KG1 (cell line): ENCODE measurements around the gene ZNF646.
A peak's percentile ranks its signal among the peaks of the same experiment; 100 is the strongest.

Source experiments
- DNase-seq: peaks from one replicate; lab custom pipeline; 2025; lab: John Stamatoyannopoulos, UW

The ZNF646 gene

GRCh38 chr16:31073970-31074813 lies at the start of gene ZNF646, which contains the start of gene ZNF668:
Gene ZNF646 (plus strand): TSS chr16:31074422. CDS start chr16:31076325, 1,903 bp downstream.
Gene ZNF668 (minus strand): TSS chr16:31074240. CDS start chr16:31064459, 9,781 bp downstream.
- DNase-seq: peak; percentile 99

GRCh38 chr16:31025339-31025738 lies 48.9 kb upstream of the ZNF646 start:
- DNase-seq: no peak

- DNase-seq: no peak
Measured at GRCh38 chr16:31029272-31029671, 45.0 kb upstream of the ZNF646 start.

- DNase-seq: no peak
Measured at GRCh38 chr16:31031276-31031675, 42.9 kb upstream of the ZNF646 start.

GRCh38 chr16:31032736-31033708 lies 41.2 kb upstream of the ZNF646 start, which contains the start of gene STX4:
Gene STX4 (plus strand): TSS chr16:31033558. CDS start chr16:31033806, 248 bp downstream.
- peak; percentile 92 for DNase-seq

- DNase-seq: peak; percentile 80
Measured at GRCh38 chr16:31033709-31034492, 40.3 kb upstream of the ZNF646 start.

- no peak for DNase-seq
Measured at GRCh38 chr16:31036691-31037090, 37.5 kb upstream of the ZNF646 start.

GRCh38 chr16:31038993-31039392 lies 35.2 kb upstream of the ZNF646 start:
- DNase-seq: no peak

- no peak for DNase-seq
Measured at GRCh38 chr16:31042866-31043265, 31.4 kb upstream of the ZNF646 start.

- no peak for DNase-seq
Measured at GRCh38 chr16:31043352-31043751, 30.9 kb upstream of the ZNF646 start.

GRCh38 chr16:31043898-31044481 lies 30.2 kb upstream of the ZNF646 start:
- no peak for DNase-seq

GRCh38 chr16:31050280-31051030 lies 23.8 kb upstream of the ZNF646 start:
- DNase-seq: no peak

GRCh38 chr16:31052114-31052513 lies 22.1 kb upstream of the ZNF646 start:
- no peak for DNase-seq

- DNase-seq: no peak
Measured at GRCh38 chr16:31055613-31056012, 18.6 kb upstream of the ZNF646 start.

GRCh38 chr16:31061126-31061812 lies 13.0 kb upstream of the ZNF646 start:
- no peak for DNase-seq

GRCh38 chr16:31061813-31062440 lies 12.3 kb upstream of the ZNF646 start:
- DNase-seq: no peak

- no peak for DNase-seq
Measured at GRCh38 chr16:31063495-31063842, 10.8 kb upstream of the ZNF646 start.

- DNase-seq: no peak
Measured at GRCh38 chr16:31063843-31064611, 10.2 kb upstream of the ZNF646 start.
